IMR-90 (cell line): ENCODE measurements around the gene HPS6.

Experiments
- CEBPB ChIP-seq: IDR thresholded peaks from 2 replicates; pipeline ENCODE4 v1.6.1; 2012; ENCODE audit warnings: low read depth, low read length, improper control_type of control experiment
- CTCF ChIP-seq: conservative IDR thresholded peaks from 2 replicates; pipeline ENCODE4 v1.5.1; 2012; ENCODE audit warnings: mild to moderate bottlenecking, low read depth, low read length, improper control_type of control experiment
- POLR2A ChIP-seq: IDR thresholded peaks from 2 replicates; pipeline ENCODE4 v1.6.1; 2012; ENCODE audit warnings: mild to moderate bottlenecking, low read depth, low read length
- USF2 ChIP-seq: fragments of 150-350 bp; IDR thresholded peaks from 2 replicates; pipeline ENCODE4 v1.6.1; 2017; ENCODE audit warnings: mild to moderate bottlenecking, antibody characterized with exemption, low read length, low read depth

- TF ChIP-seq CTCF = no peak
- TF ChIP-seq CEBPB = peak; percentile 67
- TF ChIP-seq POLR2A = no peak
- TF ChIP-seq USF2 = no peak
Observed at GRCh38 chr10:102064503-102064867, 664 bp upstream of the HPS6 start.
